OCI-LY7 (cell line): ENCODE measurements around the gene RPS6KL1. TPM values are rescaled to one million over a fixed set of nuclear protein-coding genes. Genes with fewer than 3 reads are reported as not detected.

ENCODE experiments used
- BruUV-seq: library from RNA; stranded (reverse); fragments of 400-500 nt; replicated peaks from 2 replicates; lab custom pipeline; 2021; lab: Mats Ljungman, UMichigan
- CTCF ChIA-PET: fragments of 300-600 bp; sonication (Branson Sonifier 250); formaldehyde crosslinking; loops from one replicate; lab custom pipeline; 2022; ENCODE audit warnings: antibody characterized with exemption; ENCODE audit not compliant: unreplicated experiment; lab: Charles Lee
- POLR2A ChIA-PET: fragments of 300-600 bp; sonication (Branson Sonifier 250); formaldehyde crosslinking; loops from one replicate; lab custom pipeline; 2022; ENCODE audit warnings: antibody characterized with exemption; lab: Charles Lee
- DNase-seq: peaks from one replicate; pipeline ENCODE4 v3.0.0-alpha.2; 2015; ENCODE audit warnings: low spot score
- H2AFZ ChIP-seq: fragments of 200-600 bp; sonication (generic), shearing (Covaris generic); 2 replicates; pipeline ENCODE4 v1.6.1; 2014; ENCODE audit warnings: mild to moderate bottlenecking, antibody characterized with exemption, low read length, moderate library complexity
- H3K27ac ChIP-seq: fragments of 200-600 bp; sonication (generic); 2 replicates; pipeline ENCODE4 v1.5.1; 2014; ENCODE audit warnings: mixed run types, low read depth, mild to moderate bottlenecking, moderate library complexity, low read length, inconsistent platforms; ENCODE audit not compliant: poor library complexity, severe bottlenecking
- H3K36me3 ChIP-seq: fragments of 200-600 bp; sonication (generic); 2 replicates; pipeline ENCODE4 v1.6.1; 2014; ENCODE audit warnings: mild to moderate bottlenecking, antibody characterized with exemption, low read length, moderate library complexity, mixed read lengths; ENCODE audit not compliant: insufficient read depth
- H3K4me1 ChIP-seq: fragments of 200-600 bp; sonication (generic); 2 replicates; pipeline ENCODE4 v1.5.1; 2014; ENCODE audit warnings: mild to moderate bottlenecking, low read length; ENCODE audit not compliant: insufficient read depth, poor library complexity, severe bottlenecking
- H3K4me2 ChIP-seq: fragments of 200-600 bp; sonication (generic); 2 replicates; pipeline ENCODE4 v1.6.1; 2014; ENCODE audit warnings: mild to moderate bottlenecking, low read length
- H3K4me3 ChIP-seq: fragments of 200-600 bp; sonication (generic); 2 replicates; pipeline ENCODE4 v1.5.1; 2014; ENCODE audit warnings: mild to moderate bottlenecking, low read depth, low read length; ENCODE audit not compliant: poor library complexity, severe bottlenecking
- H3K79me2 ChIP-seq: fragments of 200-600 bp; sonication (generic); 2 replicates; pipeline ENCODE4 v1.6.1; 2016; ENCODE audit warnings: low read depth, mild to moderate bottlenecking, low read length, moderate library complexity, mixed read lengths; ENCODE audit not compliant: insufficient read depth
- H3K9me2 ChIP-seq: fragments of 200-600 bp; sonication (generic); 2 replicates; pipeline ENCODE4 v1.6.1; 2016; ENCODE audit warnings: mild to moderate bottlenecking, low read length, mixed read lengths; ENCODE audit not compliant: insufficient read depth
- H3K9me3 ChIP-seq: fragments of 200-600 bp; sonication (generic); 2 replicates; pipeline ENCODE4 v1.6.1; 2014; ENCODE audit warnings: mild to moderate bottlenecking, mixed run types, low read length, mixed read lengths
- H4K20me1 ChIP-seq: fragments of 200-600 bp; sonication (generic); 2 replicates; pipeline ENCODE4 v1.6.1; 2014; ENCODE audit warnings: mild to moderate bottlenecking, antibody characterized with exemption, low read length, moderate library complexity, mixed read lengths; ENCODE audit not compliant: insufficient read depth
- EZH2phosphoT487 ChIP-seq: fragments of 200-600 bp; sonication (generic); IDR thresholded peaks from 2 replicates; pipeline ENCODE4 v1.6.1; 2018; ENCODE audit warnings: low read depth, borderline replicate concordance, mild to moderate bottlenecking, mixed run types, antibody characterized with exemption, low read length, moderate library complexity, mixed read lengths
- intact Hi-C: fragments of 100-400 bp; cut with micrococcal nuclease; formaldehyde crosslinking; loops from one replicate; pipeline ENCODE4 v1.10.0; 2022; ENCODE audit not compliant: unreplicated experiment
- total RNA-seq, 2 experiments: library from RNA; depleted of rRNA in 1 of 2; stranded (reverse); fragments of >200 nt in 1 of 2; shearing (Covaris generic) in 1 of 2; gene quantifications; 2 replicates each; pipeline ENCODE4 v1.2.3, GENCODE V29; 2014 to 2022
- TF ChIP-seq, protein P1 (sequence below): fragments of 200-600 bp; sonication (generic); conservative IDR thresholded peaks from 2 replicates; pipeline ENCODE4 v1.5.1; 2014; ENCODE audit warnings: mild to moderate bottlenecking, antibody characterized with exemption, low read length, moderate library complexity, mixed read lengths

RPS6KL1 gene
- total RNA-seq, 2 experiments from 2014 or later: 6.1 to 15.3 TPM

DNA sequence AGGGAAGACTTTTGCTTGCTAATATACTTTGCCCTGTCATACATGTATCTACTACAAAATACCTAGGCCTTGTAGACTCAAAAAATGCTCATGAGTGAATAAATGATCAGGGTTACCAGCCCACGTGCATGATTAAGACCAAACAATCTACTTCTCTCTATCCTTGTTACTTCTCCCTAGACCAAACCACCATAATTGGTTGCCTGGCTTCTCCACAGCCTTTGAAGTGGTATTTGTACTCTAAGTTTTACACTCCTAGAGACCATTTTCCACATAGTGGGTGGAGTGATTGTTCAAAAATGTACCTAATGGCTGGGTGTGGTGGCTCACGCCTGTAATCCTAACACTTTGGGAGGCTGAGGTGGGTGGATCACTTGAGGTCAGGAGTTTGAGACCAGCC, 14.1 kb upstream of the RPS6KL1 start:
- DNase-seq: no peak
- no TSS peak for BruUV-seq
- H3K79me2 ChIP-seq: no peaks in the 10 kb centered on the region
- no peaks in the 10 kb centered on the region for H3K9me3 ChIP-seq
- TF ChIP-seq, protein P1, sequence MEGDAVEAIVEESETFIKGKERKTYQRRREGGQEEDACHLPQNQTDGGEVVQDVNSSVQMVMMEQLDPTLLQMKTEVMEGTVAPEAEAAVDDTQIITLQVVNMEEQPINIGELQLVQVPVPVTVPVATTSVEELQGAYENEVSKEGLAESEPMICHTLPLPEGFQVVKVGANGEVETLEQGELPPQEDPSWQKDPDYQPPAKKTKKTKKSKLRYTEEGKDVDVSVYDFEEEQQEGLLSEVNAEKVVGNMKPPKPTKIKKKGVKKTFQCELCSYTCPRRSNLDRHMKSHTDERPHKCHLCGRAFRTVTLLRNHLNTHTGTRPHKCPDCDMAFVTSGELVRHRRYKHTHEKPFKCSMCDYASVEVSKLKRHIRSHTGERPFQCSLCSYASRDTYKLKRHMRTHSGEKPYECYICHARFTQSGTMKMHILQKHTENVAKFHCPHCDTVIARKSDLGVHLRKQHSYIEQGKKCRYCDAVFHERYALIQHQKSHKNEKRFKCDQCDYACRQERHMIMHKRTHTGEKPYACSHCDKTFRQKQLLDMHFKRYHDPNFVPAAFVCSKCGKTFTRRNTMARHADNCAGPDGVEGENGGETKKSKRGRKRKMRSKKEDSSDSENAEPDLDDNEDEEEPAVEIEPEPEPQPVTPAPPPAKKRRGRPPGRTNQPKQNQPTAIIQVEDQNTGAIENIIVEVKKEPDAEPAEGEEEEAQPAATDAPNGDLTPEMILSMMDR: no peak
- no peak for TF ChIP-seq EZH2phosphoT487
- no peaks in the 10 kb centered on the region for H3K36me3 ChIP-seq
- H3K4me3 ChIP-seq: no peak overlapping the region
- H2AFZ ChIP-seq: no peak overlapping the region
- intact Hi-C loops: no loop called here
- no peaks in the 10 kb centered on the region for H4K20me1 ChIP-seq
- no peaks in the 10 kb centered on the region for H3K9me2 ChIP-seq
- ChIA-PET POLR2A (no interaction called here), CTCF (no interaction called here)
- no peak overlapping the region for H3K27ac ChIP-seq
- no peak overlapping the region for H3K4me2 ChIP-seq
- H3K4me1 ChIP-seq: peaks cover 42% of the 10 kb centered on the region

DNA sequence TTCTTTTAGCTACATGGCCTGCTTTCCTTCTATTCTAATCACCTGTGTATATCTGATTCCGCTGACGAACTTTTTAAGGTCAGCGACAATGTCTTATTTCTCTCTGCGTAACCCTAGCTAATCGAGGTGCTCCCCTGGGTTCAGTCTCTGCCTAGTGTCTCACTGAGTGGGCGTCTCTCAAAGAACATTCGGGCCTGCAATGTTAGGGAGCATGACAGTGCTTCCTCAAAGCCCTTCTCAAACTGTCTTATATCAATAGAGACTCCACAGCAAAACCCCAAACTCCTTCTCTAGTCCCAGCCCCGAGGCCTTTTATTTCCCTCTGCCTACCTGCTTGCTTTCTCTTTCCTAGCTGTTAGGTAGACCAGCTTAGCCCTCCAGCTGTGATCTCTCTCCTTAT, 13.7 kb upstream of the RPS6KL1 start:
- no peak for DNase-seq
- CTCF ChIA-PET: no interaction called here
- Histone ChIP-seq H3K9me3 (no peaks in the 10 kb centered on the region), H3K79me2 (no peaks in the 10 kb centered on the region), H3K4me3 (no peak overlapping the region), H3K4me1 (peaks cover 37% of the 10 kb centered on the region), H4K20me1 (no peaks in the 10 kb centered on the region), H2AFZ (no peak overlapping the region), H3K4me2 (no peak overlapping the region), H3K27ac (no peak overlapping the region), H3K9me2 (no peaks in the 10 kb centered on the region), H3K36me3 (no peaks in the 10 kb centered on the region)
- intact Hi-C loops: no loop called here
- no peak for TF ChIP-seq EZH2phosphoT487
- TF ChIP-seq, protein P1: no peak
- no TSS peak for BruUV-seq
- POLR2A ChIA-PET: no interaction called here

GRCh38 chr14:74936151-74936550, 13.1 kb upstream of the RPS6KL1 start:
- BruUV-seq: no TSS peak
- Histone ChIP-seq H3K27ac (no peak overlapping the region), H3K79me2 (no peaks in the 10 kb centered on the region), H4K20me1 (no peaks in the 10 kb centered on the region), H3K36me3 (no peaks in the 10 kb centered on the region), H3K9me3 (no peaks in the 10 kb centered on the region), H2AFZ (no peak overlapping the region), H3K9me2 (no peaks in the 10 kb centered on the region), H3K4me3 (no peak overlapping the region), H3K4me2 (no peak overlapping the region), H3K4me1 (peaks cover 31% of the 10 kb centered on the region)
- POLR2A ChIA-PET: interaction anchor here (0.5 kb wide), 1 partner anchor 229 kb away, joined by 4 read pairs; no protein-coding TSS in a partner anchor
- intact Hi-C loops: no loop called here
- no peak for DNase-seq
- TF ChIP-seq, protein P1: no peak
- TF ChIP-seq EZH2phosphoT487: no peak
- CTCF ChIA-PET: no interaction called here
